Daoy (cell line): ENCODE measurements around the gene LTA. TPM values are rescaled to one million over a fixed set of nuclear protein-coding genes. Genes with fewer than 3 reads are reported as not detected.

Experiments
- DNase-seq: peaks from one replicate; pipeline ENCODE4 v3.0.0-alpha.2; 2015; ENCODE audit warnings: low read depth
- total RNA-seq: library from RNA; depleted of rRNA; stranded (reverse); fragments of >200 nt; shearing (Covaris generic); gene quantifications from 2 replicates; pipeline ENCODE4 v1.2.3, GENCODE V29; 2014; rRNA removed

The LTA gene, protein sequence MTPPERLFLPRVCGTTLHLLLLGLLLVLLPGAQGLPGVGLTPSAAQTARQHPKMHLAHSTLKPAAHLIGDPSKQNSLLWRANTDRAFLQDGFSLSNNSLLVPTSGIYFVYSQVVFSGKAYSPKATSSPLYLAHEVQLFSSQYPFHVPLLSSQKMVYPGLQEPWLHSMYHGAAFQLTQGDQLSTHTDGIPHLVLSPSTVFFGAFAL
- 0.11 TPM in 1 of 2 replicates, not detected in the other for total RNA-seq

DNA sequence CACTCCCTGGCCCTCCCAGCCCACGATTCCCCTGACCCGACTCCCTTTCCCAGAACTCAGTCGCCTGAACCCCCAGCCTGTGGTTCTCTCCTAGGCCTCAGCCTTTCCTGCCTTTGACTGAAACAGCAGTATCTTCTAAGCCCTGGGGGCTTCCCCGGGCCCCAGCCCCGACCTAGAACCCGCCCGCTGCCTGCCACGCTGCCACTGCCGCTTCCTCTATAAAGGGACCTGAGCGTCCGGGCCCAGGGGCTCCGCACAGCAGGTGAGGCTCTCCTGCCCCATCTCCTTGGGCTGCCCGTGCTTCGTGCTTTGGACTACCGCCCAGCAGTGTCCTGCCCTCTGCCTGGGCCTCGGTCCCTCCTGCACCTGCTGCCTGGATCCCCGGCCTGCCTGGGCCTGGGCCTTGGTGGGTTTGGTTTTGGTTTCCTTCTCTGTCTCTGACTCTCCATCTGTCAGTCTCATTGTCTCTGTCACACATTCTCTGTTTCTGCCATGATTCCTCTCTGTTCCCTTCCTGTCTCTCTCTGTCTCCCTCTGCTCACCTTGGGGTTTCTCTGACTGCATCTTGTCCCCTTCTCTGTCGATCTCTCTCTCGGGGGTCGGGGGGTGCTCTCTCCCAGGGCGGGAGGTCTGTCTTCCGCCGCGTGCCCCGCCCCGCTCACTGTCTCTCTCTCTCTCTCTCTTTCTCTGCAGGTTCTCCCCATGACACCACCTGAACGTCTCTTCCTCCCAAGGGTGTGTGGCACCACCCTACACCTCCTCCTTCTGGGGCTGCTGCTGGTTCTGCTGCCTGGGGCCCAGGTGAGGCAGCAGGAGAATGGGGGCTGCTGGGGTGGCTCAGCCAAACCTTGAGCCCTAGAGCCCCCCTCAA is at the start of gene LTA:
Gene LTA, plus strand, starts transcription at position 249 of the 871 bp plus-strand sequence. Its CDS starts 454 bp downstream, at position 703.
- DNase-seq = no peak

DNA sequence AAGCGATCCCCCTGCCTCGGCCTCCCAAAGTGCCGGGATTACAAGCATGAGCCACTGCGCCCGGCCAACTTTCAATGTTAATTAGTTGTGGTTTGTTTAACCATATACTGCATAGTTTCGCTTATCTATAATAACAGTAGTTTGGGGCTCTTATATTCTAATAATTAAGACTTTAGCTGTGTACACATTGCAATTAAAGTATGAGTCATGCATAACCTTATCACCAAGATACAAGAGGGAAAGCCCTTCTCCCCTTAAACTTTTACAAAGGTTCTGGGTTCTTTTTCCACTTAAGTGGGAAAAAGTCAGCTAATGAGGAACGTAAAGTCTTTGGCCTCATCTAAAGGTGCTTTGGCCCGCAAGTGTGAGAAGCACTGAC is 46.5 kb upstream of the LTA start:
- no peak for DNase-seq

DNA sequence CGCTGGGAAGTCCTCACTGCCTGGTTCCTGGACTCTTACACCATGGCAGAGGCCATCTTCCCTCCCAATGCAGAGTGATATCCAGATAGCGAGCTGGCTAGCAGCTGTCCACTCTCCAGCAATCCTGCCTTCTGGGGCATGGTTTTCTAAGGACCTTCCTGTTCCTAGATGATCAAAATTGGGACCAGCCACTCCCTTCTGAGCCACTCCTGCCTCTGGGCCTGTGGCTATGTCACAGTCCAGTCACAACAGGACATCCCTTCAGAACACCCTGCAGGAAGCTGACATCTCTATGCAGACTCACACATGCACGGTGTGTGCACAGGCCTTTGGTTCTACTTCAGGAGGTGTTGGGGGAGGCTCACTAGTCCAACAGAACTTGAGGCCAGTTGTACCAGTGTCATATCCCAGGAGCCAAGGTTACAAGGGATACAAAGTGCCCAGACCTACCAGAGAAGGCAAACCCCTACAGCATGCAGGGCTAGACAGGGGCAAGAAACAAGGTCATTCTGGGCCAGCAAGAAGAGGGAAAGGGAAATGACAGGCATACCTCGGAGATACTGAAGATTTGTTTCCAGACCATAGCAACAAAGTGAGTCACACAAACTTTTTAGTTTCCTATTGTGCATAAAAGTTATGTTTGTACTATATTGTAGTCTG is 46.0 kb upstream of the LTA start:
- no peak for DNase-seq

DNA sequence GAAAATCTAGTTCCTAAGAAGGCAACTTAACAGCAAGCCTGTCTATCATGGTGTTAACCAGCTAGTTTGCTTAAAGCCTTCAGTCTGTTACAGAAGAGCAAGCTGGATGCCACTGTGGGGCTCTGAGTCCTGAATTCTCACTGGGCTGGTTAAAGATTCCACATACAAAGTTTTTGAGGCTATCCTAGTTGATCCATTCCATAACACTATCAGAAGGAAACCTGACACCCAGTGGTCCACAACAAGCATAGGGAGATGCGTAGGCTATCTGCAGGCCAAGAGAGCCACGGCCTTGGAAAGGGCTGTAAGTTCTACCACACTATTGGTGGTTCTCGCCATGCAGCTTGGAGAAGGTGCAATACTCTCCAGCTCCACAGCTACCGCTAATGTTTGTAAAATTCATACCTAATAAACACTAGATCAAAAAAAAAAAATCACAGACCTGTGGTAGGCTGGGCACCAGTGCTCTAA is 43.7 kb upstream of the LTA start:
- no peak for DNase-seq

DNA sequence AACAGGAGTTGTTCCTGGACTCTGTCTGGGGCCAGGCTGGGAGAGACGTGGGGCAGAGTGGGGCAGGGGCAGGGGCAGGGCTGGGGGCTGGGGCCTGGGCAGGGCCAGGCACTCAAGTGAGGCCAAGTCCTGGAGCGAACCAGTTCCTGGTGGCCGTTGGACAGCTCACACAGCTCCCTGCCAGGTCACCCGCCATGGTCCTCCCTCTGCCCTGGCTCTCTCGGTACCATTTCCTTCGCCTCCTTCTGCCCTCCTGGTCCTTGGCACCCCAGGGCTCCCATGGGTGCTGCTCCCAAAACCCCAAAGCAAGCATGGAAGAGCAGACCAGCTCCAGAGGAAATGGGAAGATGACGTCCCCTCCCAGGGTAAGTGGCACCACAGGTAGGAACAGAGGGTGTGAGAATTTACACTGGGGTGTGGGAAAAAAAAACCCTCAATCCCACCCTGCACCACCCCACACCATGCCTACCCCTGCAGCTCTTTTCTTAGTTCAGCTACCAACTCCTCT is 43.2 kb upstream of the LTA start, which contains the start of gene MCCD1:
Gene MCCD1, plus strand, starts transcription at position 142 of the 508 bp plus-strand sequence. Its CDS starts 53 bp downstream, at position 195.
- DNase-seq = no peak

DNA sequence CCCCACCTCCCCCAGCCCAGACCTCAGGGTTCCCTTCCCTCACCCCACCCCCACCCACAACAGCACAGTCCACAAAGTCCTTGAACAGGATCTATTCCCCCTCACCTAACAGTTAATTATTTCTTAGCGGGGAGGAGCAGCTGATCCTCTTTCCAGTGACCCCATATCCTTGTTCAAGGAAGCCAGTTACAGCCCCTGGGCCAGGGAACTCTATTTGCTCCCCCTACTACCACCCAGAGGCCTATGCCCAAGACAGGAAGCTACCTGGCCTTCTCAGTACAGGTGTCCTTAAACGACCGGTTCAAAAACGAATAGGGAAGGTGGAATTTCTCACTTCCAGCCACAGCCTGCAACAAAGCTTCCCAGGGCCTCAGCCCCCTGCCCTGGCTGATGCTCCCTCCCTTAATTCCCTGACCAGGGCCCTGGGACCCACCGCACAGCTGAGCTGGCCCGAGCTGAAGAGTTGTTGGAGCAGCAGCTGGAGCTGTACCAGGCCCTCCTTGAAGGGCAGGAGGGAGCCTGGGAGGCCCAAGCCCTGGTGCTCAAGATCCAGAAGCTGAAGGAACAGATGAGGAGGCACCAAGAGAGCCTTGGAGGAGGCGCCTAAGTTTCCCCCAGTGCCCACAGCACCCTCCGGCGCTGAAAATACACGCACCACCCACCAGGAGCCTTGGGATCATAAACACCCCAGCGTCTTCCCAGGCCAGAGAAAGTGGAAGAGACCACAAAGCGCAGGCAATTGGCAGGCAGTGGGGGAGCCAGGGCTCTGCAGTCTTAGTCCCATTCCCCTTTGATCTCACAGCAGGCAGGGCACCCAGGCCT is 42.5 kb upstream of the LTA start:
- DNase-seq = peak; percentile 27

DNA sequence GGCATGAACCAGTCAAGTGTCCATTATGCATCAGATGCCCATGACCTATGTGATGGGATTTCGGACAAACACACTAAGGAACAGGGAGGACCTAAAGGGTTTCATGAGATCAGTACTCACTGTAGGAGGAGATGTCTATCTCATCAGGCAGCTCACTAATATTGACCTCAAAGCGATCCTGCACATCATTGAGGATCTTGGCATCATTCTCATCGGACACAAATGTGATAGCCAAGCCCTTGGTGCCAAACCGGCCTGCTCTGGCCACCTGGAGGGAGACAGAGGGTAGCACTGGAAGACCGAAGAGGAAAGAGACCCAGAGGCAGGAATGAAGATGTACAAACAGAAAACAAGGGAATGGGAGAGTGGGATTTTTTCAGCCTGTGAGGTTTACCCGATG is 41.4 kb upstream of the LTA start:
- DNase-seq = no peak

DNA sequence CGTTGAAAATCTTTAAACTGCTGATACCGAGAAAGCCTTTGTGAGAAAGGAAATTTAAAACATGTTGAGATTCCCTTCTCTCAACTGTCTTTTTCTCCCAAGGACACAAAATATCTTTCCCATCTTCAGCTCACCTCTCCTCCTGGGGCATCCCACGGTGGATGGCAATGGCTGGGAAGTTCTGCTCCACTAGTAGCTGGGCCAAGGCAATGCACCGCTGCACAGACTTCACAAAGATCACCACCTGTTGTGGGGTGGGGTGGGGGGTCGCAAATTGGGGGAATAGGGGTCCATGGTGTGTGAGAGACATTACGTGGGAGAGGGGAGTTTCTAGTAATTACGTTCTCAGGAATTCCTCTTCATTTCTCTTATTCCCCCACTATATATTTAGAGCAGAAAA is 40.9 kb upstream of the LTA start:
- DNase-seq = no peak

DNA sequence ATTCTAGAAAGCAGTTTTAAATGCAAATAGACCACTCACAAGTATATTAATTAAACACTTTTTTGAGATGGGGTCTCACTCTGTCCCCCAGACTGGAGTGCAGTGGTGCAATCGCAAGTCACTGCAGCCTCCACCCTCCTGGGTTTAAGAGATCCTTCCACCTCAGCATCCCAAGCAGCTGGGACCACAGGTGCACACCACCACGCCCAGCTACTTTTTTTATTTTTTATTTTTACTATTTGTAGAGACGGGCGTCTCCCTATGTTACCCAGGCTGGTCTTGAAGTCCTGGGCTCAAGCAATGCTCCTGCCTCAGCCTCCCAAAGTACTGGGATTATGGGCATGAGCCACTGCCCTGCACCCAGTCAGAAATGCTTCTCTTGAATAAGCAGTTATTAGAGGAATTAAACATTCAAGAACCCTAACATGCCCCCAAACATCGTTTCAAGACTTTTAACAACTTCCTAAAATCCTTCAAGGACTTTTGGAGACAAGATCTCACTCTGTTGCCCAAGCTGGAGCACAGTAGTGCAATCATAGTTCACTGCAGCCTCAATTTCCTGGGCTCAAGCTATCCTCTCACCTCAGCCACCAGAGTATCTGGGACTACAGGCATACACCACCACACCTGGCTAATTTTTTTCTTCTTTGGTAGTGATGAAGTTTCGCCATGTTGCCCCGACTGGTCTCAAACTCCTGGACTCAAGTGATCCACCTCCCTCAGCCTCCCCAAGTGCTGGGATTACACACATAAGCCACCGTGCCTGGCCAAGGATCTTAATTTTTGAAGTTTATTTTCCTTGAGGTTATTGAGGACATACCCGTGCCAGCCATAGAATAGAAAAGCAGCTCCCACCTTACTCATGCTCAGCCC is 40.1 kb upstream of the LTA start:
- no peak for DNase-seq

DNA sequence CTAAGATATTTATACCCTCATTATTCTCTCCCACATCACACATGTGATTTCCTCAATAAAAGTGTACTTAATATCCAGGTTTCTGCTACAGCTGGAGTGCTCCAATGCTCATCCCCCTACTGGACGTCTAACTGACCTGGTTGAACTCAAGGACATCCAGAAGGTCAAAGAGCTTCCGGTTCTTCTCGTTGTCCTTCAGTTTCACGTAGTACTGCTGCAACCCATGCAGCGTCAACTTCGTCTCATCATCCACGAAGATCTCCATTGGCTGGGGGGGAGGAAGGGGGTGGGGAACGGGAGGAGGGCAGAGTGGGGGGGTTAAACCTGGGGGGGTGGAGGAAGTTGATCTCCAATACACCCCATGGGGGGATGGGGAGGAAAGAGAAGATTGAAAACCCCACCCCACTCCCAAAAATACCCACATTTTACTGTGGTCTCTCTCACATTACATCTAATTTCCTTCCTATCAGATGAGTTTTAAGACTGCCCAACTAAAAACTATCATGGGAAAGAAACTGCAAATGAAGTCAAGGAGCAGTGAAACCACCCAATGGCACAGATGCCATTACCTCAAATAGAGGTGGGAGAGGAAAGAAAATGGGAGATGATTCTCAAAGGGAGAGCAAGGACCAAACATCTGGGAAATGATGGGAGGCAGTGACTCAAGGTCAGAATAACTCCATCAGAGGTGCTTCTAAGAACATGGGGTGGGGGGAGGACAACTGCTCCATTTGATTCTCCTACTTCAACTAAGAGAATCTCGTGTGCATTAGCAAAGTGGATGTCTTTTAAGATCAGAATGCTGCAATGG is 39.2 kb upstream of the LTA start:
- no peak for DNase-seq

DNA sequence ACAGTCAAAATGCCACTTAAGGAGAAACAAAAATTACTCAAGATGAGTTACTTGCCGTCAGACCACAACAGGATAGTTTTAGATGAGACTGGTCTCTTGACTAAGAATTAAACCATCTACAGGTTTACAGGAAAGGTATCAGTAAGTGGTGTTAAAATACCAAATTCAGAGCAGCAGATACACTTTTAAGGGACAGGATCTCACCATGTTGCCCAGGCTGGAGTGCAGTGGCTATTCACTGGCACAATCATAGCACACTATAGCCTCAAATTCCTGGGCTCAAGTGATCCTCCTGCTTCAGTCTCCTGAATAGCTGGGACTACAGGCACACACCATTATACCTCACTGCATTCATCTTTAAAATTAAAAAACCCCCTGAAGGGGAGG is 38.6 kb upstream of the LTA start:
- no peak for DNase-seq

DNA sequence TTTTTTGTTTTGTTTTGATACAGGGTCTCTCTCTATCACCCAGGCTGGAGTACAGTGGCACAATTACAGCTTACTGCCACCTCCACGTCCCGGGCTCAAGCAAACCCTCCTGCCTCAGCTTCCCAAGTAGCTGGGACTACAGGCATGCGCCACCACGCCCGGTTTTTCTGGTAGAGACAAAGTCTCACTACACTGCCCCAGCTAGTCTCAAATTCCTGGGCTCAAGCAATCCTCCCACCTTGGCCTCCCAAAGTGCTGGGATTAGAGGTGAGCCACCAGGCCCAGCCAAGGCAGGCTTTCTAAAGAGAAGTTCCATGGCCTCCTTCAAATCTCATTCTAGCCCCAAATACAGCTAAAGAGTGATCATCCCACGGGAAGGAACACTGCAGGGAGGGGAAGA is 38.1 kb upstream of the LTA start:
- no peak for DNase-seq

DNA sequence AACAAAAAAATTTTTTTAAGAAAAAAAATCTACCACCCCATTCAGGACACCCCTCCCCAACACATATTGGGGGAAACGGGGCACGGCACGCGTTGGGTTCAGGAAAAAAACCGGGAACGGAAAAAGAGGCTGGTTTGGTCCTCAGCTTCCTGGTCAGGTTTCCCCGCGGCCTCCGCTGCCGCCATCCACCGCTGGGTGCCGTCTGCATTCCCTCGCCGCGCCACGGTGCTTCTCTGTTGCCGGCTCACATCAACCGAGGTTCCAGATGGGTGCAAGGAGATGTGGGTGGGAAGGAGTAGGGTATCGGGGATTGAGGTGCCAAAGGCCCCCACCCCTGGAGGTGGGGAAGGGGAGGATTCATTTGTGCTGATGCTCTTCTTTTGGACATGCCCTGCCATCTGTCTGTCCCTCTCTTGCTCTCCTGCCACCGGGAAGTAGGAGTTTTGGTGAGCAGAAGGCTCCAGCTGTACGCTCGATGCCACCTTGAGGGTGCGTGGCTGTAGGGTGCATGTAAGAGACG is 37.5 kb upstream of the LTA start:
- DNase-seq = no peak

DNA sequence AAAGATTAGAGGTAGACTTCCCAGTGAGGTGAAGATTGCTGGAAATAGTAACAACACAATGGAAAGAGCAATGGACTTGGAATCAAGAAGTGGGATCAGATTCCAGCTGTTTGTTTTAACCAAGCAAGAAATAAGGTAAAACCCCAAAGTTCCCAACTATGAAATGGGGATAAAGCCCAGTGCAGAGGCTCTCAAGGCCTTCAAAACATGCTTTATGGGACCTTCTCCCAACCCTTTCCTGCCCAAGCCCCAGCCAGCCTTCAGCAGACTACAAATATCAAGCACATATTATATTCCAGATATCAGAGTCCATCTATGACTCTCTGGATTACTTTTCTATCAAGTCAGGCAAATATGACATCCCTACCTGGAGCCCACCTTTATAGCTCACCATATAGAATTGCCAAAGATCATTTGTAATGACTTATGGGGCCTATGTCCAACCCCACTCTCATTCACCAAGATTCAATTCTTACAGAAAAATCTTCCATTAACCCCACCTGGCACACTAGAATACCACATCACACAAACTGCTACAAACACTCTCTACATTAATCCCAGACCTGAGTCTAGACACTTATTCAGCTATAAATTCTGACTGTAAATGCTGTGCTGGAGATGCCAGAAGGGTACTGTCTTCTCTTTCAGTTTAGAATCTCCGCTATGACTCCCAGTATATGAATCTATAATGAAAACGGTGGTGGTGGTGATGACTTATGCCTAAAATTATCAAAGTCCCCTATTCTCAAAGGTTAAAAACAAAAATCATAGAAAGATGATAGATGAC is 36.4 kb upstream of the LTA start:
- no peak for DNase-seq

DNA sequence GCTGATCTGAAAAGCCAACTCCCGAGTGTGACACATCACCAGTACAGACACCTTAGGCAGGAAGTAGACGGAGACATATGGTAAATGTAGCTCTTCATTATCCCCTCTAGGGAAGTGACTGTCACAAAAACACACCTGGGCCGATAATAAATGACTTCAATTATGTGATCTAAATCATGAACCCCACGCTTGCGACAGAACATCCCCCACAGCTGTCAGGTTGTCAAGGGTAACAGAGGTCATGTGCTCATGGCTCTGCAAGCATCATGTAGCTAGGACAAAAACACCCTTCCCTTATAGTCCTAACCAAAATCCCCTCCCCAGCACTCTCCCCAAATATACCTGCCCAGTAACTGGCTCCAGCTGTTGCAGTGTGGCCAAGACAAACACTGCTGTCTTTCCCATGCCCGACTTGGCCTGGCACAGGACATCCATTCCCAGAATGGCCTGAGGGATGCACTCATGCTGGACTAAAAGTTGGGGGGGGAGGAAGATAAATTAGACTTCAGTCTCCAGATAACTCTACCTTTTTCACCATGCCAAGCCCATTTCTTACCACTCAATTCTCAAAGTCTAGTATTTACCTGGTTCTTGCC is 33.2 kb upstream of the LTA start:
- no peak for DNase-seq

DNA sequence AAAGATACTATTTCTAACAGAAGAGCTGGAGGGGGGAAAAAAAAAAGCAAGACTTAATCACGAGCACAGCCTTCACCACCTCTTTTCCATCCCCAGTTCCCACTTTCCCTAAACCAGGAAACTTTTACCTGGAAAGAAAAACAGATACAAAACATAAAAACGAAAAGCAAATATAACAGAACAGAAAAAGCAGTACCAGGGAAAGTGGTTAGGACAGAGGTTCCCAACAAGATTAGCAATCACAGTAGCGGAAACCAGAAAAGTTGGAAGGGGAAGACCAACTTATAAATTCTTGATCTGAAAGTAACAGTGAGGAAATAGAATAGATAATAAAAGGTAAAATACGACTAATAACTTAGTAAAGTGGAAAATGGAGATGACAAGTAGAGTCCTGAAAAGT is 31.4 kb upstream of the LTA start:
- no peak for DNase-seq

DNA sequence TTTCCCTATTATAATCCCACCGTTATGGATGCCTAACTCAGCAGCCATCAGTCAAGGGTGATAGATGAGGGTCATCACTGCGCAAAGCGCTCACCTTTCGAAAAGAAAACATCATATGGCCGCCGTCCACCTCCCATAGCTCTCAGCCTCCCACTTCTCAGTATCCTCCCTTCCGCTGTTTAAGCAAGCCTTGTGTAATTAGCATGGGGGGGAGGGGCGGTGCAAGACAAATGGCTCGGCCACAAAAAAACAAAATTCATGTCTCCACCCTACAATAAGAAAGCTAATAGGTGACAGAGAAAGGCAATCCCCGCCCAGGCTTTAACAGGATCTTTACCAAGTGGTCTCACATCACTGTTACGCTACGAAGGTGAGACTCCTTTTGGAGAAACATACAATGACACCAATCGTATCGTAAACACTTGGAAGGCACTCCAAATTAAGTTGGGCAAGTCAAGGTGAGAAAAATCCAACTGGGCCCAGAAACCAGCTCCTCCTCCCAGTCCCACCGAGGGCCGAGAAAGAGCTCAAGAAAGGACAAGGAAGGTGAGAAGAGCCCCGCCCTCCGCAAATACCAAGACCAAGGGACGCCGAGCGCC is 30.9 kb upstream of the LTA start:
- peak; percentile 77 for DNase-seq
